ENCODE data around the gene TEC. TPM values are rescaled to one million over a fixed set of nuclear protein-coding genes. Genes with fewer than 3 reads are reported as not detected.

Gene TEC
- total and polyA plus RNA-seq, 11 donors: 1.1 to 4.5 (median 2.2) TPM

DNA sequence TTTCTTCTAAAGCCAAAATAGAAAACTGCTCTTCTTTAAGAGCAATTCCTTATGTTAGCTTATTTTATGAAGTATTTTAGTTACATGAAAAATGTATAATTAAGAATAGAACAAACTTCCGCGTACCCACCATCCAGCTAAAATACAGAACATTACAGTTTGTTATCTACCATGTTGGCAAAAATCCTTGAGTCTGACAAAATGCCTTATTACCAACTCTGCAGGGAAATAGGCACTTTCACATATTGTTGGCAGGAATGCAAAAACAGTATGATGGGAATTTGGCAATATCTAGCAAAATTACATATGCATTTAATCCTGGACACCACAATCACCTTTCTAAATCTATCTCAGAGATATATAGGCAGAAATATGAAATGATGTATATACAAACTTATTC lies 39.3 kb upstream of the TEC start:
- WGBS, 4 donors: 86 to 95% (median 93%) methylated on average over 2 of the region's 2 CpGs
- Histone ChIP-seq H3K36me3 (no peaks in the 10 kb centered on the region), H3K27me3 (no peaks in the 10 kb centered on the region), H3K4me3 (no peak overlapping the region), H3K9me3 (no peaks in the 10 kb centered on the region), H3K4me1 (no peaks in the 10 kb centered on the region), H3K27ac (no peak overlapping the region)
- ATAC-seq (no peak), DNase-seq (no peak)
- intact Hi-C loops (cut with DNase I): no loop called here
- no peak for TF ChIP-seq POLR2A (IDR thresholded peaks at IDR 0.05)
- TF ChIP-seq, protein P1, sequence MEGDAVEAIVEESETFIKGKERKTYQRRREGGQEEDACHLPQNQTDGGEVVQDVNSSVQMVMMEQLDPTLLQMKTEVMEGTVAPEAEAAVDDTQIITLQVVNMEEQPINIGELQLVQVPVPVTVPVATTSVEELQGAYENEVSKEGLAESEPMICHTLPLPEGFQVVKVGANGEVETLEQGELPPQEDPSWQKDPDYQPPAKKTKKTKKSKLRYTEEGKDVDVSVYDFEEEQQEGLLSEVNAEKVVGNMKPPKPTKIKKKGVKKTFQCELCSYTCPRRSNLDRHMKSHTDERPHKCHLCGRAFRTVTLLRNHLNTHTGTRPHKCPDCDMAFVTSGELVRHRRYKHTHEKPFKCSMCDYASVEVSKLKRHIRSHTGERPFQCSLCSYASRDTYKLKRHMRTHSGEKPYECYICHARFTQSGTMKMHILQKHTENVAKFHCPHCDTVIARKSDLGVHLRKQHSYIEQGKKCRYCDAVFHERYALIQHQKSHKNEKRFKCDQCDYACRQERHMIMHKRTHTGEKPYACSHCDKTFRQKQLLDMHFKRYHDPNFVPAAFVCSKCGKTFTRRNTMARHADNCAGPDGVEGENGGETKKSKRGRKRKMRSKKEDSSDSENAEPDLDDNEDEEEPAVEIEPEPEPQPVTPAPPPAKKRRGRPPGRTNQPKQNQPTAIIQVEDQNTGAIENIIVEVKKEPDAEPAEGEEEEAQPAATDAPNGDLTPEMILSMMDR (IDR thresholded peaks at IDR 0.05): no peak

DNA sequence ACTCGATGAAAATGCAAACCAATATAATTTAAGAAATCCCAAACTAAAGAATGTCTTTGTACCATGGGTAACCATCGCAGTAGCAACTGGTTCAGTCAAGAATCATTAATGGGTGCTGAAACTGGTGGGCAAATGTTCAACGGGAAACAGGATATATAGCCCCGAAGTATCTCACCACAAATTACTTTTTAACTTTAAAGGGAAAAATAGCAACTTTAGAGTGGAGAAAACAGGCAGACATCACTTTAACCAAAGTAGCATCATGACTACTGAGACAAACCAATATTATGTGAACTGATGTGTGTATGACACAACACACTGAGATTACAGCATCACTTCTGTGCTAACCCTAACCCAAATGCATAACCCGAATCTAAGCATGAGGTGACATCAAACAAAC lies 37.9 kb upstream of the TEC start:
- Histone ChIP-seq H3K36me3 (no peaks in the 10 kb centered on the region), H3K27me3 (no peaks in the 10 kb centered on the region), H3K4me1 (no peaks in the 10 kb centered on the region), H3K9me3 (no peaks in the 10 kb centered on the region), H3K27ac (no peak overlapping the region), H3K4me3 (no peak overlapping the region)
- intact Hi-C loops (cut with DNase I): no loop called here
- ATAC-seq: no peak
- 82 to 91% (median 88%) methylated on average over 5 of the region's 5 CpGs for WGBS, 4 donors
- no peak for DNase-seq
- TF ChIP-seq POLR2A (IDR thresholded peaks at IDR 0.05): no peak
- TF ChIP-seq, protein P1 (IDR thresholded peaks at IDR 0.05): no peak

DNA sequence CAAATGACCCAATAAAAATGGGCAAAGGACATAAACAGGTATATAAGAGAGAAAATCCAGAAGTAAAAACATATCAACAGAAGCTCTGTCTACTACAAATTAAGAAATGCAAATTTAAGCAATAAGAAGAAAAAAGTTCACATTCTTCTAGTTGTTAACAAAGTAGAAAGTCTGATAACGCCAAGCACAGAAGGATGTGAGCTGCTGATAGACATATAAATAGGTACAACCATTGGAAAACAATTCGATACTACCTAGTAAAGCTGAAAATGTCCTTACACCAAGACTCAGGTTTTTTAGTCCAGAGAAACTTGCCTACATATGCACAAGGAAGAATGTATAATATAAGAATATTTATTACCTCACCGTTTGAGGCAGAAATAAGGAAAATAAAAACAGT lies 35.9 kb upstream of the TEC start:
- Histone ChIP-seq H3K36me3 (no peaks in the 10 kb centered on the region), H3K27me3 (no peaks in the 10 kb centered on the region), H3K4me3 (no peak overlapping the region), H3K27ac (no peak overlapping the region), H3K4me1 (no peaks in the 10 kb centered on the region), H3K9me3 (no peaks in the 10 kb centered on the region)
- intact Hi-C loops (cut with DNase I): no loop called here
- DNase-seq: no peak
- WGBS, 4 donors: 70 to 80% (median 79%) methylated on average over 3 of the region's 3 CpGs
- TF ChIP-seq POLR2A (IDR thresholded peaks at IDR 0.05): no peak
- TF ChIP-seq, protein P1 (IDR thresholded peaks at IDR 0.05): no peak
- ATAC-seq: no peak

DNA sequence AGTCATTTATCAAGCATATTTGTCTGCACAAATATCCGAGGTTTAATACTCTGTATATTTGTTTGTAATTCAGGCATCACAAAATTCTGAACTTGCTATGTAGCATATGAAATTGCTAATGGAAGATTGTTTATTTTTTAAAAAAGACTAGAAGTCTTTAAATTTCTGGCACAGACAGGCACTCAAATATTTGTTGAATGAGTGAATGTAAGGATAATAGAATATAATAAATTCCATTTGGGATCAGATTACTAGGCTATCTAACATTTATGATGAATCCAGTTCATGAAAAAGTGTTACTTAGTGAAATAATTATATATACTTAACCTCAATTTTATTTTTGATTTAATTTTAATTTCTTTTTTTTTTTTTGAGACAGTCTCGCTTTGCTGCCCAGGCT lies 30.4 kb upstream of the TEC start:
- no peaks in the 10 kb centered on the region for H3K9me3 ChIP-seq
- WGBS, 4 donors: 75 to 89% (median 80%) methylated on average over 2 of the region's 2 CpGs
- H3K27me3 ChIP-seq: no peaks in the 10 kb centered on the region
- no peaks in the 10 kb centered on the region for H3K36me3 ChIP-seq
- no peaks in the 10 kb centered on the region for H3K4me1 ChIP-seq
- no peak overlapping the region for H3K27ac ChIP-seq
- intact Hi-C loops (cut with DNase I): no loop called here
- H3K4me3 ChIP-seq: no peak overlapping the region
- DNase-seq (no peak), ATAC-seq (no peak)
- TF ChIP-seq, protein P1 (IDR thresholded peaks at IDR 0.05): no peak
- no peak for TF ChIP-seq POLR2A (IDR thresholded peaks at IDR 0.05)
